22Rv1 (cell line): ENCODE results near the gene STAG3.

Experiments used
- H3K27ac ChIP-seq: fragments of 450-650 bp; 2 replicates; pipeline ENCODE4 v1.5.1; 2017
- CTCF ChIP-seq: fragments of 450-650 bp; IDR thresholded peaks from 2 replicates; pipeline ENCODE4 v1.5.1; 2017; ENCODE audit warnings: mild to moderate bottlenecking
- ZFX ChIP-seq: fragments of 450-650 bp; IDR thresholded peaks from 2 replicates; pipeline ENCODE4 v1.6.1; 2017; ENCODE audit warnings: antibody characterized with exemption, borderline replicate concordance

Gene STAG3

GRCh38 chr7:100152937-100153666 lies 24.6 kb upstream of the STAG3 start:
- no peak for TF ChIP-seq ZFX
- TF ChIP-seq CTCF, result no peak
- H3K27ac ChIP-seq, result peak overlapping the region; percentile 91

- peak overlapping the region; percentile 91 for H3K27ac ChIP-seq
- no peak for TF ChIP-seq CTCF
- TF ChIP-seq ZFX, result no peak
These were observed 23.8 kb upstream of the STAG3 start for GRCh38 chr7:100153708-100154535.

GRCh38 chr7:100154651-100155491 lies 22.8 kb upstream of the STAG3 start:
- TF ChIP-seq ZFX (no peak), CTCF (no peak)
- peak overlapping the region; percentile 91 for H3K27ac ChIP-seq

- H3K27ac ChIP-seq, result peak overlapping the region; percentile 91
- no peak for TF ChIP-seq CTCF
- no peak for TF ChIP-seq ZFX
These were observed 22.0 kb upstream of the STAG3 start for GRCh38 chr7:100155553-100156317.

GRCh38 chr7:100156331-100157068 lies 21.2 kb upstream of the STAG3 start:
- no peak for TF ChIP-seq ZFX
- TF ChIP-seq CTCF, result no peak
- peak overlapping the region; percentile 91 for H3K27ac ChIP-seq

- TF ChIP-seq ZFX (no peak), CTCF (no peak)
- H3K27ac ChIP-seq, result peak overlapping the region; percentile 91
These were observed 20.7 kb upstream of the STAG3 start for GRCh38 chr7:100157069-100157333.
